Astrocyte (in vitro differentiated cells and primary cell): ENCODE measurements around the gene MORC1. TPM values are rescaled to one million over a fixed set of nuclear protein-coding genes. Genes with fewer than 3 reads are reported as not detected.

Experiments
- DNase-seq: peaks from one replicate; pipeline ENCODE4 v3.0.0-alpha.2; 2010; ENCODE audit warnings: low read depth
- FAIRE-seq: peaks from 2 replicates; lab custom pipeline; 2011; peaks lifted over from hg19 to GRCh38; lab: Jason Lieb, UNC
- H2AFZ ChIP-seq: 2 replicates; pipeline ENCODE4 v1.6.0; 2012; ENCODE audit warnings: low read depth, low read length, inconsistent platforms
- H3K27ac ChIP-seq: 2 replicates; pipeline ENCODE4 v1.5.1; 2011; ENCODE audit warnings: low read depth, low read length, inconsistent platforms
- H3K27me3 ChIP-seq: 2 replicates; pipeline ENCODE4 v1.6.0; 2011; ENCODE audit warnings: low read length, inconsistent platforms; ENCODE audit not compliant: insufficient read depth
- H3K36me3 ChIP-seq: 2 replicates; pipeline ENCODE4 v1.5.1; 2011; ENCODE audit warnings: low read length, inconsistent platforms; ENCODE audit not compliant: insufficient read depth
- H3K4me1 ChIP-seq: 2 replicates; pipeline ENCODE4 v1.5.1; 2011; ENCODE audit warnings: low read length, inconsistent platforms; ENCODE audit not compliant: insufficient read depth
- H3K4me2 ChIP-seq: 2 replicates; pipeline ENCODE4 v1.6.0; 2012; ENCODE audit warnings: low read length, inconsistent platforms
- H3K4me3 ChIP-seq: 2 replicates; pipeline ENCODE4 v1.5.1; 2011; ENCODE audit warnings: low read depth, mild to moderate bottlenecking, low read length, inconsistent platforms; ENCODE audit not compliant: insufficient read depth
- H3K79me2 ChIP-seq: 2 replicates; pipeline ENCODE4 v1.6.0; 2012; ENCODE audit warnings: mild to moderate bottlenecking, low read length, inconsistent platforms; ENCODE audit not compliant: insufficient read depth
- H3K9ac ChIP-seq: 2 replicates; pipeline ENCODE4 v1.6.0; 2012; ENCODE audit warnings: mild to moderate bottlenecking, low read length, inconsistent platforms
- H3K9me3 ChIP-seq: 2 replicates; pipeline ENCODE4 v1.5.1; 2012; ENCODE audit warnings: low read depth, mild to moderate bottlenecking, low read length, inconsistent platforms; ENCODE audit not compliant: insufficient read depth
- H4K20me1 ChIP-seq: 2 replicates; pipeline ENCODE4 v1.6.0; 2012; ENCODE audit warnings: low read length, inconsistent platforms; ENCODE audit not compliant: insufficient read depth
- H3K27ac Mint-ChIP-seq: one replicate; pipeline ENCODE4 v1.8.0; 2021; ENCODE audit warnings: mild to moderate bottlenecking, mixed read lengths; ENCODE audit not compliant: unreplicated experiment
- H3K27me3 Mint-ChIP-seq: one replicate; pipeline ENCODE4 v1.8.0; 2021; ENCODE audit warnings: low read depth, mixed read lengths; ENCODE audit not compliant: unreplicated experiment
- H3K36me3 Mint-ChIP-seq: one replicate; pipeline ENCODE4 v1.8.0; 2021; ENCODE audit warnings: low read depth, mixed read lengths; ENCODE audit not compliant: unreplicated experiment
- H3K4me1 Mint-ChIP-seq: one replicate; pipeline ENCODE4 v1.8.0; 2021; ENCODE audit warnings: low read depth, mixed read lengths; ENCODE audit not compliant: unreplicated experiment
- H3K4me3 Mint-ChIP-seq: one replicate; pipeline ENCODE4 v1.8.0; 2021; ENCODE audit warnings: mild to moderate bottlenecking, moderate library complexity, mixed read lengths; ENCODE audit not compliant: unreplicated experiment
- H3K9me3 Mint-ChIP-seq: one replicate; pipeline ENCODE4 v1.8.0; 2021; ENCODE audit warnings: mild to moderate bottlenecking, mixed read lengths; ENCODE audit not compliant: unreplicated experiment
- CTCF ChIP-seq: IDR thresholded peaks from 2 replicates; pipeline ENCODE4 v1.5.1; 2011; ENCODE audit warnings: low read depth, mild to moderate bottlenecking, inconsistent platforms, low read length, moderate library complexity; ENCODE audit not compliant: insufficient read depth
- EZH2 ChIP-seq: IDR thresholded peaks from 2 replicates; pipeline ENCODE4 v1.6.1; 2012; ENCODE audit warnings: mild to moderate bottlenecking, low read length, inconsistent platforms; ENCODE audit not compliant: insufficient read depth
- total RNA-seq: library from RNA; stranded (reverse); gene quantifications from 2 replicates; pipeline ENCODE4 v1.2.1, GENCODE V29; 2021

MORC1 gene
- total RNA-seq, 1 donor from 2014 or later, result not detected

- Mint-ChIP-seq H3K27ac (no peak overlapping the region), H3K27me3 (peaks cover 2% of the 10 kb centered on the region), H3K4me3 (no peak overlapping the region), H3K36me3 (no peaks in the 10 kb centered on the region), H3K4me1 (peaks cover 9% of the 10 kb centered on the region), H3K9me3 (no peaks in the 10 kb centered on the region)
- H3K27me3 ChIP-seq, result no peaks in the 10 kb centered on the region
- TF ChIP-seq CTCF (no peak), EZH2 (no peak)
- H3K27ac ChIP-seq, result no peak overlapping the region
- H3K4me2 ChIP-seq, result no peak overlapping the region
- no peaks in the 10 kb centered on the region for H4K20me1 ChIP-seq
- no peaks in the 10 kb centered on the region for H3K36me3 ChIP-seq
- no peak overlapping the region for H2AFZ ChIP-seq
- no peaks in the 10 kb centered on the region for H3K9me3 ChIP-seq
- no peaks in the 10 kb centered on the region for H3K4me1 ChIP-seq
- DNase-seq, result no peak
- no peak overlapping the region for H3K4me3 ChIP-seq
- no peak for FAIRE-seq
- no peak overlapping the region for H3K9ac ChIP-seq
- H3K79me2 ChIP-seq, result no peaks in the 10 kb centered on the region
Observed at GRCh38 chr3:109095166-109095565, 22.8 kb downstream of the MORC1 start.

- Histone ChIP-seq H3K79me2 (no peaks in the 10 kb centered on the region), H3K36me3 (no peaks in the 10 kb centered on the region), H3K27ac (no peak overlapping the region), H3K9ac (no peak overlapping the region), H4K20me1 (no peaks in the 10 kb centered on the region), H3K27me3 (no peaks in the 10 kb centered on the region), H3K4me3 (no peak overlapping the region), H3K4me2 (no peak overlapping the region), H3K9me3 (no peaks in the 10 kb centered on the region), H3K4me1 (no peaks in the 10 kb centered on the region), H2AFZ (no peak overlapping the region)
- H3K4me3 Mint-ChIP-seq, result no peak overlapping the region
- FAIRE-seq (no peak), DNase-seq (no peak)
- no peaks in the 10 kb centered on the region for H3K9me3 Mint-ChIP-seq
- H3K4me1 Mint-ChIP-seq, result peaks cover 11% of the 10 kb centered on the region
- no peaks in the 10 kb centered on the region for H3K36me3 Mint-ChIP-seq
- H3K27ac Mint-ChIP-seq, result no peak overlapping the region
- peaks cover 2% of the 10 kb centered on the region for H3K27me3 Mint-ChIP-seq
- TF ChIP-seq CTCF (no peak), EZH2 (no peak)
Observed at GRCh38 chr3:109093561-109093960, 24.4 kb downstream of the MORC1 start.

GRCh38 chr3:109091846-109092245 lies 26.1 kb downstream of the MORC1 start:
- DNase-seq (no peak), FAIRE-seq (no peak)
- Mint-ChIP-seq H3K9me3 (peaks cover 2% of the 10 kb centered on the region), H3K36me3 (no peaks in the 10 kb centered on the region), H3K27ac (no peak overlapping the region), H3K4me3 (no peak overlapping the region), H3K4me1 (peaks cover 11% of the 10 kb centered on the region), H3K27me3 (no peaks in the 10 kb centered on the region)
- Histone ChIP-seq H3K79me2 (no peaks in the 10 kb centered on the region), H4K20me1 (no peaks in the 10 kb centered on the region), H3K4me1 (no peaks in the 10 kb centered on the region), H3K9me3 (no peaks in the 10 kb centered on the region), H3K36me3 (no peaks in the 10 kb centered on the region), H3K4me3 (no peak overlapping the region), H3K9ac (no peak overlapping the region), H2AFZ (no peak overlapping the region), H3K27ac (no peak overlapping the region), H3K27me3 (no peaks in the 10 kb centered on the region), H3K4me2 (no peak overlapping the region)
- TF ChIP-seq EZH2, result no peak
- no peak for TF ChIP-seq CTCF
